B cell (primary cell): ENCODE data around the gene ZFYVE19.

ENCODE experiments used
- CTCF ChIP-seq: fragments of 200-600 bp; IDR thresholded peaks from one replicate; pipeline ENCODE4 v1.8.0; 2022; ENCODE audit warnings: antibody characterized with exemption, mild to moderate bottlenecking
- EZH2 ChIP-seq: IDR thresholded peaks from 2 replicates; pipeline ENCODE4 v1.6.1; 2012; ENCODE audit warnings: borderline replicate concordance, low read depth, mild to moderate bottlenecking, moderate library complexity, low read length; ENCODE audit not compliant: insufficient read depth, poor library complexity, severe bottlenecking

- TF ChIP-seq CTCF: no peak
- TF ChIP-seq EZH2: no peak
Measured at GRCh38 chr15:40815042-40815698, 8.3 kb downstream of the ZFYVE19 start.
